Measurements from ENCODE around the gene TRAPPC14.
"Not testable (repeated sequence)": the region's sequence is repeated elsewhere in the genome, so short reads cannot be mapped to it uniquely, and the experiment has no call there.

TRAPPC14 gene

DNA sequence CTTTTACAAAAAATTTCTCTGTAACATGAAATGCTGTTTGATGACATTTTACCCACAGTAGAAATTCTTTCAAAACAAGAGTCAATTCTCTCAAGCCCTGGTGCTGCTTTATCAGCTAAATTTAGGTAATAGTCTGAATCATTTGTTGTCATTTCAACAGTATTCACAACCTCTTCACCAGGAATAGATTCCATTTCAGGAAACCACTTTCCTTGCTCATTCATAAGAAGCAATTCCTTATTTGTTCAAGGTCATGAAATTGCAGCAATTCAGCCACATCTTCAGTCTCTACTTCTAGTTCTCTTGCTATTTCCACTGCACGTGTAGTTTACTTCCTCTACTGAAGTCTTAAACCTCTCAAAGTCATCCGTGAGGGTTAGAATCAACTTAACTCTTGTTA, 33.3 kb upstream of the TRAPPC14 start:
- H3K4me3 ChIP-seq (ENCODE audit: low read depth, low read length) = no peak overlapping the region
- TF ChIP-seq, protein P1, sequence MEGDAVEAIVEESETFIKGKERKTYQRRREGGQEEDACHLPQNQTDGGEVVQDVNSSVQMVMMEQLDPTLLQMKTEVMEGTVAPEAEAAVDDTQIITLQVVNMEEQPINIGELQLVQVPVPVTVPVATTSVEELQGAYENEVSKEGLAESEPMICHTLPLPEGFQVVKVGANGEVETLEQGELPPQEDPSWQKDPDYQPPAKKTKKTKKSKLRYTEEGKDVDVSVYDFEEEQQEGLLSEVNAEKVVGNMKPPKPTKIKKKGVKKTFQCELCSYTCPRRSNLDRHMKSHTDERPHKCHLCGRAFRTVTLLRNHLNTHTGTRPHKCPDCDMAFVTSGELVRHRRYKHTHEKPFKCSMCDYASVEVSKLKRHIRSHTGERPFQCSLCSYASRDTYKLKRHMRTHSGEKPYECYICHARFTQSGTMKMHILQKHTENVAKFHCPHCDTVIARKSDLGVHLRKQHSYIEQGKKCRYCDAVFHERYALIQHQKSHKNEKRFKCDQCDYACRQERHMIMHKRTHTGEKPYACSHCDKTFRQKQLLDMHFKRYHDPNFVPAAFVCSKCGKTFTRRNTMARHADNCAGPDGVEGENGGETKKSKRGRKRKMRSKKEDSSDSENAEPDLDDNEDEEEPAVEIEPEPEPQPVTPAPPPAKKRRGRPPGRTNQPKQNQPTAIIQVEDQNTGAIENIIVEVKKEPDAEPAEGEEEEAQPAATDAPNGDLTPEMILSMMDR (conservative IDR thresholded peaks at IDR 0.05; ENCODE audit: low read depth, low read length) = no peak
- DNase-seq (ENCODE audit: low read depth) = peak; percentile 80

DNA sequence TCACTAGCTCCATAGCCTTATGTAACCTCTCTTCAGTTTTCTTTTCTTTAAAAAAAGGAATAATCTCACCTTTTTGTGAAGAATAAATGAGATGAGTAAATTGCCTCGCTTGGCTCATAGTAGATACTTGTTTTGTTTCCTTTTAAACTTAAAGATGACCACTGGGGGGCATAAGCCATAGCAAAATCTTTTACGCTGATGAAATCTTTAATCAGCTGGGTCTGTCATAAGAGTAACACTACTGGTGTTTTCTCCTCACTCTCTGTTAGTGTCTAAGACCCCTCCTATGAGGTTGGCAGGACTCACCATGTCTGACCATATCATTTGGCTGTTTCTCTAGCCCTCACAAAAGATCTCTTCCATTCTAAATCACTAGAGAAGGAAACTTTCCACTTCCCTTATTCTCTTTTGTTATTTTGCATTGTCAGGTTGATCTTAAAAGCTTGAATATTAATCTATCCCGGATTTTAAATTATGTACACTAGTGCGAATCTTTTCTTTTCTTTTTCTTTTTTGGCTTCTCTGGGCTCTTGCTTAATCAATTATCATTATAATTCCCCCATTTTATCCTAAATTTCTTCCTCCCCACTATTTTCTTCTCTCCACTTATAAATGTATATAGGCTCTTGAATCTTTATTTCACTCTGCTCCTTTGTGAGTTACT, 31.7 kb upstream of the TRAPPC14 start:
- no peak overlapping the region for H3K4me3 ChIP-seq (ENCODE audit: low read depth, low read length)
- TF ChIP-seq, protein P1 (conservative IDR thresholded peaks at IDR 0.05; ENCODE audit: low read depth, low read length) = peak; percentile 50
- peak; percentile 78 for DNase-seq (ENCODE audit: low read depth)

DNA sequence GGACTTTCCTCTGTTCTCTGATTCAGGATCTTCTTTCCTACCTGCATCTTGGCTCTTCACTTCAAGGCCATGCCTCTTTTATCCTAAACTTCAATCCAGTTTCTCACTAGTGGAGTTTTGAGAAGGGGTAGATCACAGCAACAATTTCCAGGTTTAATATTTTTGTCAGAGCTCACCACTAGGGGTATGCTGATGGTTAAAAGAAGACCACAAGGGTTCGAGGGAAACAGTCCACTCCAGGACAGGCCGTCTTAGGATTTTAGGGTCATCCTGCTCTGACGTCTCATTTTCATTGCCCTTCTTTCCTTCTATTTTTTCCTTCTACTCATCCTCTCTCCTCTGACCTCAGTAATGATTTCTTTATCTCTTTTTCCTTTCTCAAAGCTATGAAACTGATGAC, 30.5 kb upstream of the TRAPPC14 start:
- no peak for DNase-seq (ENCODE audit: low read depth)
- TF ChIP-seq, protein P1 (conservative IDR thresholded peaks at IDR 0.05; ENCODE audit: low read depth, low read length) = peak; percentile 10
- no peak overlapping the region for H3K4me3 ChIP-seq (ENCODE audit: low read depth, low read length)

DNA sequence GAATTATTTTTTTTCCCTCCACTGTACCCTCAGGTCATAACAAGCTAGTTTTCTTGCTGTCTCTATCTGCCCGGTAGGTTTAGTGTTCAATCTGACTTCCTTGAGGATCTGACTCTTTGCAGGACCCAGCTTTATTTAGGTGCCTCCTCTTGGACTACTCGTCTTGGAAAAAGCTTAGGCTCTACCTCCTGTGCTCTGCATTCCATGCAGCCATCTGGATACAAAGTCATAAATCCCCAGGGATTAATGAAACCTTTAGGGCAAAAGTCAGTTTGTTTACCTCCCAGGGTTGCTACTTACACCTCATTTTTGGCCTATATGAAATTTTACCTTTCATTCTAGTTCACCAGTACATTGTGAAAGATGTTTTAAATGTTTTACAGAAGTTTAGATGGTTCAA, 27.2 kb upstream of the TRAPPC14 start:
- TF ChIP-seq, protein P1 (conservative IDR thresholded peaks at IDR 0.05; ENCODE audit: low read depth, low read length) = no peak
- H3K4me3 ChIP-seq (ENCODE audit: low read depth, low read length) = no peak overlapping the region
- no peak for DNase-seq (ENCODE audit: low read depth)

DNA sequence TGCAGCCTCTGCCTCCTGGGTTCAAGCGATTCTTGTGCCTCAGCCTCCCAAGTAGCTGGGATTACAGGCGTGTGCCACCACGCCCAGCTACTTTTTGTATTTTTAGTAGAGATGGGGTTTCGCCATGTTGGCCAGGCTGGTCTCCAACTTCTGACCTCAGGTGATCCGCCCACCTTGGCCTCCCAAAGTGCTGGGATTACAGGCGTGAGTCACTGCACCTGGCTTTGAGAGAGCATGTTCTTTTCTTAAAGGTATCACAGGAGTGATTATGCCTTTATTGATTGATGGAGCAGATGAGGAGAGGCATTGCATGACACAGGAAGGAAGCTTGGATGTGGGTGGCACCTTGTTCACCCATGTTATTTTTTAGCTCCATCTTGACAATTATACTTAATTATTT, 24.6 kb upstream of the TRAPPC14 start:
- not testable (repeated sequence) for DNase-seq (ENCODE audit: low read depth); H3K4me3 ChIP-seq (ENCODE audit: low read depth, low read length)

DNA sequence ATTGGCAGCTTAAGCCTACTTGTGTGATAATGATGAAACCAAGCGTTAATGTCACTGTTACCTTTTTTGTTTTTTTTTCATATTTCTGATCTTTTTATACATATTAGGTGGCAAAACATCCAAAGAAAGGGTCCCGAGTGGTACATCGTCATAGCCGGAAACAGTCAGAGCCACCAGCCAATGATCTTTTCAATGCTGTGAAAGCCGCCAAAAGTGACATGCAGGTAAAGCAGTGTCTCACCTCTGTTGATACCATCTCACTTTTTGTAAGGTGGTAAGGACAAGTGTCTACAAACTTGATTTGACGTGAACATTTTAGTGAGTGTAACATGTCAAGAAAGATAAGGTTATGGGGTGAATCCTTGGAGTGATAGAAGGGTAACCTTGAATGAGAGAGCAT, 24.1 kb upstream of the TRAPPC14 start:
- H3K4me3 ChIP-seq (ENCODE audit: low read depth, low read length); DNase-seq (ENCODE audit: low read depth): not testable (repeated sequence)

DNA sequence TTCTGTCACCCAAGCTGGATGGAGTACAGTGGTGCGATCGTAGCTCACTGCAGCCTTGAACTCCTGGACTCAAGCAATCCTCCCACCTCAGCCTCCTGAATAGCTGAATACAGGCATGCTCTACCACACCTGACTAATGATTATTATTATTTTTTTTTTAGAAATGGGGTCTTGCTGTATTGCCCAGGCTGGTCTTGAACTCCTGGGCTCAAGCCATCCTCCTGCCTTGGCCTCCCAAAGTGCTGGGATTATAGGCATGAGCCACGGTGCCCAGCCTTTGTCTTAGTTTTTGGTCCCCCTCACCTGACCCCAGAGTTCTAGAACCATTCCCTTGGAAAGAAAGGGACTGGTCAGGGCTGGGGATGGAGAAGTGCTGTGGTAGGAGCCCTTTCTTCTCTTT, 21.6 kb upstream of the TRAPPC14 start:
- not testable (repeated sequence) for H3K4me3 ChIP-seq (ENCODE audit: low read depth, low read length); DNase-seq (ENCODE audit: low read depth)

DNA sequence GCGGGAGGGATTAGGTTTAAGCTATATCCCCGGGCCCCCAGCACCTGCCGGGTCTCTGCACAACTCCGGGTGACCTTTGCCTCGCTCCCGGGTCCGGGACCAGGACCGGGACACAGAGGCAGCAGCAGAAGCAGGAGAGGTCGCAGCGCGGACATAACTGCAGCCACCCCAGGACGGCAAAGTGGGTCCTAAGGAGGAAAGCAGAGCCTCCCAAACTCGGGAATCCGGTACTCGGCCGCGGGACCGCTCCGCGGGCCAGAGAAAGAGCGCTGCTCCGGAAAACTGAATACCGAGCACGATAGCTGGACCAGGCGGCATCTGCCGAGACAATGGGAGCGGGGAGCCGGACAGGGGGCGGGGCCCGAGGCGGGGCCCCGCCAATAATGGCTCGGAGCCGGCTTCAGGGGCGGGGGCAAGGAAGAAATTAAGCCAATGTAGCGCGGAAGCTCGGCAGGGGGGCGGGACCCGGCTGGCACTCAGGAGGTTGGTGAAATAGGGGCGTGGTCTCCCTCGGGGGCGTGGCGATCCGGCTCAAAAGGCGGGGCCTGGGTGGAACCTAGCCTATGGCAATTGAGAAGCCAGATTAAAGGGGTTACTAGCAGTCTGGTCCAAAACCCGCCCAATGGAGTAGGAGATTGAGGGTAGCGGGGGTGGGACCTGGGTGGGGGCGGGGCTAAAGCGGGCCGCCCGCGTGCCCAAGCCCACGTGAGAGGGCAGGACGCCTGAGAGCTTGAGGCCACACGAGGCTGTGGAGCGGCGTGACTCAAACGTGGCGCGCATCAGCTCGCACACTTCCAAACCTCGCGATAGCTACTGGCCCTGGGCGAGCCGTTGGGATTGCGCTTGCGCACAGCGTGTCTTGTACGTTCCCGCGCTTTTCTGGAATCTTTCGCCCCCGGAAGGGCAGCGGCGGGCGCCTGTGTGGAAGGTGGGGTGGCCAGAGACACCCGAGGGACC, 18.8 kb upstream of the TRAPPC14 start, which contains the start of the genes GPC2 and STAG3:
Gene GPC2 (minus strand): TSS at position 337 of the 957 bp plus-strand sequence. CDS start 182 bp downstream, at position 155.
Gene STAG3 (plus strand): TSS at position 874 of the 957 bp plus-strand sequence. CDS start 2,639 bp downstream, outside the sequence.
- peak; percentile 97 for DNase-seq (ENCODE audit: low read depth)
- peak within 1 kb of the TSS; percentile 70 for H3K4me3 ChIP-seq (ENCODE audit: low read depth, low read length)
- TF ChIP-seq, protein P1 (conservative IDR thresholded peaks at IDR 0.05; ENCODE audit: low read depth, low read length) = no peak

Data from choroid plexus epithelial cell (primary cell).